ENCODE measurements around the gene HOXD13.

Gene HOXD13

DNA sequence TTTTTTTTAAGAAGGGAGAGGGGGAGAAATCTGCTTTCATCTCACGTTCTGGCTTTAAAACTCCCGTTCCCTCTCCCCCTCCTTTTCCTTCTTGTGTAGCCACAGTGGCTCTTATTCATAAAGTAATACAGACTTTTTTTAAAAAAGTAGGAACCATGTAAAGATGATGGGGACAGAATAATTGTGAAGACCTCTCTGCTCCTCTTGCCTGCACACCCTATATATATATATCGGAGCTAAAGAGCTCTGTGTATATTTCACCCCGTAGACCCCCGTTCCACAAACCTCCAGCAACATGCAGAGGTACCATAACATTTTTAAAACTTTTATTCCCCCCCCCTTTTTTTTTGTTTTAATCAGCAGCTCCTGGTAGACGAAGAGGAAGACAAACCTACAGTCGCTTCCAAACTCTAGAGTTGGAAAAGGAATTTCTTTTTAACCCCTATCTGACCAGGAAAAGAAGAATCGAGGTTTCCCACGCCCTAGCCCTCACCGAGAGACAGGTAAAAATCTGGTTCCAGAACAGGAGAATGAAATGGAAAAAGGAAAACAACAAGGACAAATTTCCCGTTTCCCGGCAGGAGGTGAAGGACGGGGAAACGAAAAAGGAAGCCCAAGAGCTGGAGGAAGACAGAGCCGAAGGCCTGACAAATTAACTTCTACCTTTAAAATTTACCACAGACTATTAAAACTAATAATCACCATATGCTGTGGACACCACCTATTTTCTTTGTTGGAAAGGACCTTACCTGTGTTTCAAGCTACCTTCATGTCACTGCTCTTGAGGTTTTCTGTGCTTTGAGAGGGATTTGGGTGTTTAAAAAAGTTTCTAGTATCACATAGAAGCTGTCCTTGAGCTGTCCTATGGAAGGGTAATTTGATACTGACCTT is 38.7 kb downstream of the HOXD13 start:
- no peak for DNase-seq

DNA sequence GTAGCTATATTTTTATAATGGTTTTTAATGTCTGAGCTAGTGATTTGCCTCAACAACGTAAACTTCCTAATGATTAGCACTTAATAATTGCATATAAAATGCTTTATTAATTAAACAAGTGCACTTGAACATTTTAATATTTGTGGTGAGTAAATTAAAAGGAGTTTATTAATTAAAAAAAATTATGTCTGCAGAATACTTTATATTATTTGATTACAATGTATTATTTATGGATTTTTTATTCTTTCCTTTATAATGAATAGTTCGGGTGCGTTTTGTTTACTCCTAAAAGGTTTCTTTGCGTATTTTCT is 39.3 kb downstream of the HOXD13 start:
- no peak for DNase-seq

GRCh38 chr2:176132205-176133171 is 40.0 kb downstream of the HOXD13 start:
- no peak for DNase-seq

- DNase-seq: no peak
Measured at GRCh38 chr2:176133389-176133788, 40.9 kb downstream of the HOXD13 start.

GRCh38 chr2:176134035-176134434 is 41.5 kb downstream of the HOXD13 start:
- DNase-seq: no peak

GRCh38 chr2:176135035-176135440 is 42.5 kb downstream of the HOXD13 start:
- DNase-seq: no peak

DNA sequence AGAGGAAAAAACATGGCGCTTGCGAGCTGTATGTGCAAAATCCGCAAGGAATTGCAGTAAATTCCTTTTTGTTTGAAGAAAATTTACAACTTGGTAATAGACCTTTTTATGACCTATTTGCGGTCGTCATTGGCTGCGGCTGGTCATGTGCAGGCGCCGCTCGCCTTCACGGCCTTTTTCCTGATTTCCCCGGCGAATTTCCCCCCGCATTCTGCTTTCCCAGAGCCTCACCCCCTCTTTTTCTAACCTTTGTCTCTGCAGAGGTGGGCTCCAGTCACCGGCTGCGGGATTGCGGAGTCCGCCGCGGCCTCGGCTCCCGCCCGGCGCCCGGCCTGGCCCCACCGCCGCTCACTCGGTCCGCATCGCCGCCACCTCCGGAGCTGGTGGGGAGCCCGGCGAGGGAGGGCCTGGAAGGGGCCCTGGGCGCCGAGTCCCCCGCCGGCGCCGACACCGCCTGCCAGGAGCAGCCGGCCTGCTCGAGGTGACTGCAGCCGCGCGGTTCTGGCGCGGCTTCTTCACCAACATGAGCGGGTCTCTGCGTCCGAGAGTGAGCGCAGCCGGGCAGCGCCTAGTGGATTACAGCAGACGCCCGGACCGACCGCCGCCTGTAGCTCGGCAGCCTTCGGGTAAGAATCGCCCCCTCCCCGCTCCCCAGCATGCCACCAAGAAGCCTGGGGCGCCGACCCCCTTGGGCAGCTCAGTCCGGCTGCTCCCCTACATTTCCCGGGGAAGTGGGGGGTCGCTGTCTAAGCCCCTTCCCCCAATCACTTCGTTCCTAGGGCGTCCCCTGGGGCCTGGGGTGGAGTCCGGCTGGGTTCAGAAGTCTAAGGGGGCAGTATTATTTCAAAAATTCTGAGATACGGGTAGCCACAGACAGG is 44.1 kb downstream of the HOXD13 start:
- no peak for DNase-seq

GRCh38 chr2:176137252-176137580 is 44.7 kb downstream of the HOXD13 start:
- no peak for DNase-seq

GRCh38 chr2:176137906-176138305 is 45.4 kb downstream of the HOXD13 start:
- no peak for DNase-seq

- DNase-seq: no peak
Measured at GRCh38 chr2:176138526-176138922, 46.0 kb downstream of the HOXD13 start.

GRCh38 chr2:176138923-176139660 is 46.6 kb downstream of the HOXD13 start:
- DNase-seq: no peak

GRCh38 chr2:176139661-176140512 is 47.4 kb downstream of the HOXD13 start:
- DNase-seq: no peak

- DNase-seq: peak in 48 of 51 donors; percentile 2 to 83 (median 50)
Measured at GRCh38 chr2:176140513-176141317, 48.2 kb downstream of the HOXD13 start.

DNA sequence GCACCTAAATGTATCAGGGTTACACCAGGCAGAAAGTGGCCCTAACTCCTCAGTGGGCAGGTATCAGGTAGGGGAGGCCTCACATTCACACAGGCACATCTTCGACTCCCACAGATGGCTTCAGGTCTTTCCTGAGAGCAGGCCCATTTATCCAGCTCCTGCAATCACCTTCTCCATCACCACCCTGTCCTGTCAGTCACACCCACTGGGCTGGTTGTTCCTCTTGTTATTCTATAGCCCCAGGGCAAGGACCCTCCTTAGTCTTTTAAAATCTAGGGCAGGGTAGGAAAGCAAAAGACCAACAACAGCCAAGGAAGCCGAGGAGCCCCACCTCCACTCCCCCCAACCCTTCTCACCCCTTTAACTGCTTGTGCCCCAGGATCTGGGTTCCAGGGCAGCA is 49.8 kb downstream of the HOXD13 start:
- DNase-seq: no peak
